ENCODE data around the gene STK11.

The STK11 gene

DNA sequence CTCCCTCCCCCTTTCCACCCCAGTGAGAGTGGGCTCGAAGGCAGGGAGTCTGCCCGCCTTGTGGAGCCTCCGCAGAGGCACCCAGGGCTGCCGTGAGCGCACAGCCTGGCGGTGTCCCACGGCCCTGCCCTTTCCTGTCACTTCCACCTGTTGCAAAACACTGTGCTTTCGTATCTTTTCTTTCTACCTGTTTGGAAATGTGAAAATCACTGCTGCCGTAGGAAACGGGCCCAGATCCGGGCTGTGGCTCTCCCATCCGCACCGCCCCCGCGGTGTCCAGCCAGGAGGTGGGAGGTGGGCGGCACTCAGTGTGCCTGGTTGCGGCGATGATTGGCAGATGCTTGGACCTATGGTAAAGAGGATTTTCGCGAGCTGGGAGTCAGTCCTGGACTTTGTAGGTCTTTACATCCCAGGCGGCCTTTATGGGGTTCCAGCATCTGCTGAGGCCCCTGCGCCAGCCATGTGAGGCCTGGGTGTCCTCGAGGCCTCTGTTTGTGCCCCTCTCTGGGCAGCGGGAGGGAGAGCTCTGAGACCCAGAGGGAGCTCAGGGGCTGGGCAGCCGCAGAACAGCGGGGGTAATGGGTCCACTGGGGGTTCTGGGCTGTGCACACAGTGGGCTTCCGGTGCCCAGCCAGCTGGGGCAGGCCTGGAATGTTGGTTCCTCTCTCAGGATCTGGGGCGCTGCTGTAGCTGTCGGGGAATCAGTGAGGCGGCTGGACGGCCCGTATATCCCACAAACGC lies 6.1 kb downstream of the STK11 start:
- no peak for DNase-seq

DNA sequence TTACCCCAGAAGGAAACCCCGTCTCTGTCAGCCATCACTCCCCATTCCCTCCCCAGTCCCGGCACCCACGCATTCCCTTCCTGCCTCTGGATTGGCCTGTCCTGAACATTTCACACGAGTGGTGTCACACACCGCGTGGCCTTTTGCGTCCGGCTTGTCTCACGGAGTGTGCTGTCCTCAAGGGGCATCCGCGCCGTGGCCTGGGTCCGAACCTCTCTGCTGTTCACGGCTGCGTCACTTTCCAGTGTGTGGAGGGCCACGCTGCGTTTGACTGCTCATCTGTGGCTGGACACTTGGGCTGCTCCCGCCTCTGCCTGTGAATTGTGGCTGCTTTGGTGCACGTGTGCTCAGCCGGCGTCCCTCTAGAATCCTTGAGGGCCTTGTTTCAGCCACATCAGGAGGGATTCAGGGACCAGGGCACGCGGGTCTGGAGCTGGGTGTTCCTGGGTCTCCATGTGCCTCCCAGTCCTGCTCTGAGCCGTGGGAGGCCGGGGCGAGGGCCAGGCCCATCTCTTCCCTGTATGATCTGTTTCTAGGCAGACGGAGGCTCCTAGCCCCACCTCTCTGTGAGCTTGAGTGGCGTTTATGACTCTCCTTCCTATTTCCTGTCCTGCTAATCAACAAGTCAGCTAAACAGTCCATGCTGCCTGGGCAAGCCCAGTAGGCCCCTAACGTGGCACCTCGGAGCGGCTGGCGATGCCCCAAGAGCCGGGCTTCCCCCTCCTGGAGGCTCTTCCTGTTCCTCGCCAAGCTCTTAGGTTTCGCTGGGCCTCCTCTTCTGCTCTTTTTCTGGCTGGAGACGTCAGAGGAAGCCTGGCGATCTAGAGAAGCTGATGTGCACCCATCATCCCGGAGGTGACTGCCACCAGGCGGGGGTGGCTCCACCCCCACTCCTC lies 8.1 kb downstream of the STK11 start:
- no peak for DNase-seq

DNA sequence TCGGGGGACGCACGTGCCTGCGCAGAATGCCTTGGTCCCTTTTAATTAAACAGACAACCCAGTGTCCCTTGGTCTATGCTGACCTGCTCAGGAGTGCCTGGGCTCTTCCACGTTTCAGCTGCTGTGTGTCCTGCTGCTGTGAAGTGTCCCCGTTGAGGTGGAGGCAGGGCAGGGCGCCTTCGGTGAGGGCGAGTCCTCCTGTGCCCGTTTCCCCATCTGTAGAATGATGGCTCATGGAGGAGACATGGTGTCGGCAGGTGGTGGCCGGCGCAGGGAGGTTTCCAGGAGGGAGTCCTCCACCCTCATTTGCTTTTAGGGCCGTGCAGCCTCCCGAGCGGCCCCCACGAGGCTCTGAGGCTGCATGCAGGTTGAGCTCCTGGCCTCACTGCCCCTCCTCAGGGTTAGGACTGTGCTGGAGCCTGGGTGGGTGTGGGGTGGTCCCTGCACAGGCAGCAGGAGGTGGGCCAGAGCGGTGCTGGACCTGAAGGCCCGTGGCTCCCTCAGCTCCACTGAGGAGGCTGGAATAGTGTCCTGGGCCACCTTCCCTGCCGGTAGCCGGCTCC lies 8.8 kb downstream of the STK11 start:
- no peak for DNase-seq

DNA sequence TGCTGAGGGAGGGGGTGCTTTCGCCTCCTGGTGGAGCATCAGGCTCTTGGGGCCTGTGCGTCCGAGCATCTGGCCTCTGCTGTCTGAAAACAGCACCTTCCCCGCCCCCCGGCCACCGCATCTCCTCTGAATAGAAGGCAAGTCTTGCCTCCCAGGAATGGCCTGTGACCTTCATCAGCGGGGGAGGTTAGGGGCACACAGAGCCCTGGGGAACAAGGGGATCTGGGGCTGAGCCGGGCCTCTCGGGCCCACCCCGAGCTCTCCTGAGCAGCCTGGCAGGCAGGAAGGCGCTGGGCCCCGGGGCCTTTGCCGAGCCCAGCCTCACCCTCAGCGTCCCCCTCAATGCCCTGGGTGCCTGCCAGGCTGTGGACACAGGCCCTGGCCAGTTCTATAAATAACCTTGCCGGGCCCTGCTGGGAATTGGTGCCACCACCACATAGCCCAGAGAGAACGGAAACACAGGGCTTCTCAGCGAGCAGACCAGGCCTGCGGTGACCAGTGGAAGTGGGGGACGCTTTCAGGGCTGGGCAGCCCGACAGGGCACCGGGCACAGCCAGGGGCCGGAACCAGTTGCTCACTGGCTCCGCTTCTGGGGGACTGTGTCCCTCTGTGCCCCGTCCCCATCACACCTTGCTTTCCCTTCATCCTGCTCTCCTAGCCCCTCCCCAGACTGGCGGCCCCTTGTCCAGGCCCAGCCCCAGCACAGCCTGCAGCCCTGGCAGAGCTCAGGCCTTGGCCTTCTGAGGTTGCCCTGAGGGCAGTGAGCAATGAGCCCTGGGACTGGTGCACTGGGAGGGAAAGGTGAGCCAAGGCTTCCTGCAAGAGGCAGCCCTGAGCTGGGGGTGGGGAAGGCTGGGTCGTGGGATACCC lies 9.5 kb downstream of the STK11 start:
- DNase-seq = no peak

DNA sequence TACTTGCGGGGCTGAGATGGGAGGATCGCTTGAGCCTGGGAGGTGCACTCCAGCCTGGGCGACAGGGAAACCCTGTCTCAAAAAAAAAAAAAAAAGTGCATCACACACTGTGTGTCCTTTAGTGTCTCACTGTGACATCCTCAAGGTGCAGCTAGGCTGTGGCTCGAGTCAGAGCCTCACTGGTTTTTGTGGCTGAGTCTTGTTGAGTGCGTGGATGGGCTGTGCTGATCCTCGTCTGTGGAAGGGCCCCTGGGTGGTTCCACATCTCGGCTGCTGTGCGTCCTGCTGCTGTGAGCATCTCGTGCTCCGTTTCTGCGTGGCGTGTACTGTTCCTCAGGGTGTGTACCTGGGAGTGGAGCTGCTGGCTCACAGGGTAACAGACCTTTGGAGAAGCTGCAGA lies 11.2 kb downstream of the STK11 start:
- no peak for DNase-seq

GRCh38 chr19:1217366-1217765 lies 11.8 kb downstream of the STK11 start:
- no peak for DNase-seq

- no peak for DNase-seq
These were observed 13.4 kb downstream of the STK11 start for GRCh38 chr19:1218751-1219567.

GRCh38 chr19:1219786-1220476 lies 14.4 kb downstream of the STK11 start:
- DNase-seq = no peak

GRCh38 chr19:1220477-1220930 lies 14.9 kb downstream of the STK11 start:
- DNase-seq = no peak

DNA sequence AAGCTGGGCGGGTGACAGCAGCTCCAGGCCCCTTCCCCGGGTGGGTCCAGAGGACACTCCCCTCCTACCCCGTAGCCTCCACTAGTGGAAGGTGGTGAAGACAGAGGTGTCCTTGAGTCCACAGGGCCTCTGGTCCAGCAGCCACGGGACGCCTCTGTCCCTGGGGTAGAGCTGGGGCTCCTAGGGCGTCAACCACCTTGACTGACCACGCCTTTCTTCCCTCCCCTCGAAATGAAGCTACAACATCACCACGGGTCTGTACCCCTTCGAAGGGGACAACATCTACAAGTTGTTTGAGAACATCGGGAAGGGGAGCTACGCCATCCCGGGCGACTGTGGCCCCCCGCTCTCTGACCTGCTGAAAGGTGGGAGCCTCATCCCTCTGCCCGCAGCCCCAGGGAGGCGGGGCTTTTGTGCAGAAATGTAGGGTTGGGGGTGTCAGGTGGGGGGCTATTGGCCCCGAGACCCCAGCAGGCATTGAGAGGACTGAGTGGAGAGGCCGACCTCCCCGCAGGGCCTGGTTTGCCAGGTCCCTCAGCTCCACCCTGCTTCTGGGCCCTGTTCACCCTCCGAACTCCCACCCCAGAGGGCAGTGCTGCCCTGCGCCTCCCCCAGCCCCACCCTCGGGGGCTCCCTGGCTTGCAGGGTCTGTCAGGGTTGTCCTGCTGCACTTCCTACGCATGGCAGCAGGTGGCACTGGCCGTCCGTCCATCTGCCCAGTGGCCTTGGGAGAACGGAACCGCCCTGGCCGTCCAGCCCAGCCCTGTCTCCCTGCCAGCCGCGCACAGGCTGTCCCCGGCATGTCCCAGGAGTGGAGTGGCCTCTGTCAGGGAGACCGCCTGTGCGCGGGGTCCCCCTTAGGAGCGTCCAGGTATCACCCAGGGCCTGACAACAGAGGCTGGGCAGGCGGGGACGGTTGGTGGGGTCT lies 15.7 kb downstream of the STK11 start:
- no peak for DNase-seq

- no peak for DNase-seq
These were observed 16.3 kb downstream of the STK11 start for GRCh38 chr19:1221904-1222255.

GRCh38 chr19:1222394-1222793 lies 16.8 kb downstream of the STK11 start:
- DNase-seq = no peak

- no peak for DNase-seq
These were observed 17.7 kb downstream of the STK11 start for GRCh38 chr19:1223018-1223855.

DNA sequence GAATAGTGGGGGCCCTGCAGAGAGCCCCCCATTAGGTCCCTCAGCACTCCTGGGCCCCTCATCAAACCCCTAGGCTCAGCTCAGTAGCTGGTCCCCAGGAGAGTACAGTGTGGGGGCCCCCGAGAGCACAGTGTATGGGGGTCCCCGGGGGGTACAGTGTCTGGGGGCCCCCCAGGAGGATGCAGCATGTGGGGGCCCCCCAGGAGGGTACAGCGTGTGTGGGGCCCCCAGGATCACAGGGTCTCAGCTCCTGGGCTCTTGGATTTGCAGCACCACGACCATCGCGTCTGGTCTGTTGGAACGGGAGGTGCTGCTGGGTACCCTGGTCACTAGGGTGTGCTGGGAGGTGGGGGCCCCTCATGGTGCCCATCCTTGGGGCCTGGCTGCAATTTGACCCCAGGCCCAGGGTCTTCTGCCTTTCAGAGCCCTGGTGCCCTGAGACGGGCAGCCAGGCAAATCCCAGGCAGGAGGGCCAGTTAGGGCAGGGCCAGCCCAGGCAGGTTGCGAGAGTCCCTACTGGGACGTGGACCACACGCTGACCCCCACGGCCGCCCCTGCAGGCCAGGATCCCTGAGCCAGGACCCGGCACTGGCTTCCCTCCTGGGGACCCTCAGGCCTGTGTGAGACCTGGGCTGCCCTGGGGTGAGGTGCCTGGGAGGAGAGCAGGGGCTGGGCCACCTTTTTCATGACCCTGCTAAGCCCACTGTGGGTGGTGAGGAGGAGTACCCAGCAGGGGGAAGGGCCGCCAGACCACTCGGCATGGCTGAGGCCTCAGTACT lies 18.7 kb downstream of the STK11 start:
- DNase-seq = no peak

DNA sequence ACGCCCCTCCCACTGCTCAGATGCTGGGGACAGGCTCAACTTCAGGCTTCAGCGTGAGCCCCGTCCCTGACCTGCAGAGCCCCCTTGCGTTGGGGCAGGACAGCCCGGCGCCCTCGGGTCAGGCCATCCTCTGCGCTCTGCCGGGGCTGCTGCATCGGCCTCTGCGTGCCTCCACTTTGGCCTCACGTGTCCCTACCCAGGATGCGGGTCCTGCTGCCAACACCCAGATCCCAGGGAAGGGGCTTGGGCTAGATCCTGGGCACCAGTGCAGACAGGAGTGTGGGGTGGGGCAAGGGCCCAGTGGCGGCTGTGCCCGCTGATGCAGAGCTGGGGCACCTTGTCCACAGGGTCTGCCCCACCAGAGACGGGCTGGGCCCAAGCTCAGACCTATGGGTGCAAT lies 19.3 kb downstream of the STK11 start:
- DNase-seq = no peak

GRCh38 chr19:1225440-1226226 lies 20.1 kb downstream of the STK11 start:
- DNase-seq = no peak

DNA sequence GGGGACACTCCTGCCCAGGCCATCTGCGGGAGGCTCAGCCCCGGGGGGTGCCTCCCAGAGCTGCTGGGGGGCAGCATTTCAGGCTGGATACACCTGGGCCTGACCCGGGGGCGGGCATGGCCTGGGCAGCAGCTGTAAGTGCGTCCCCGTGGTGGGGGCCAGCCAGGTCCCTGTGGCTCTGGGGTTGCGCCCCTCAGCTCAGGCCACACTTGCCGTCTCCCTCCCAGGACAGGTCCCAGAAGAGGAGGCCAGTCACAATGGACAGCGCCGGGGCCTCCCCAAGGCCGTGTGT lies 20.6 kb downstream of the STK11 start:
- no peak for DNase-seq
